ENCODE results near the gene ATRX.
A peak's percentile ranks its signal among the peaks of the same experiment; 100 is the strongest.
"Not testable (repeated sequence)": the region's sequence is repeated elsewhere in the genome, so short reads cannot be mapped to it uniquely, and the experiment has no call there.

ATRX gene

GRCh38 chrX:77785486-77786364 lies at the start of gene ATRX:
ATRX (minus strand) TSS chrX:77786216; CDS start chrX:77786001, 215 bp downstream.
- peak within 1 kb of the TSS; percentile 73 for H3K4me3 ChIP-seq (replicated peaks; ENCODE audit: low read depth, low read length)
- peak; percentile 82 for DNase-seq (ENCODE audit: low read depth)
- no peak for TF ChIP-seq CTCF (IDR thresholded peaks at IDR 0.05; ENCODE audit: low read length, missing control alignments)

- H3K4me3 ChIP-seq (replicated peaks; ENCODE audit: low read depth, low read length); DNase-seq (ENCODE audit: low read depth): not testable (repeated sequence)
Measured at GRCh38 chrX:77831544-77831943, 45.5 kb upstream of the ATRX start.

GRCh38 chrX:77821989-77822388 lies 36.0 kb upstream of the ATRX start:
- DNase-seq (ENCODE audit: low read depth); H3K4me3 ChIP-seq (replicated peaks; ENCODE audit: low read depth, low read length): not testable (repeated sequence)

GRCh38 chrX:77820091-77820727 lies 34.2 kb upstream of the ATRX start:
- TF ChIP-seq CTCF (IDR thresholded peaks at IDR 0.05; ENCODE audit: low read length, missing control alignments), result no peak
- H3K4me3 ChIP-seq (replicated peaks; ENCODE audit: low read depth, low read length), result no peak overlapping the region
- DNase-seq (ENCODE audit: low read depth), result no peak

GRCh38 chrX:77814210-77814609 lies 28.2 kb upstream of the ATRX start:
- H3K4me3 ChIP-seq (replicated peaks; ENCODE audit: low read depth, low read length), result no peak overlapping the region
- DNase-seq (ENCODE audit: low read depth), result no peak

GRCh38 chrX:77802201-77802600 lies 16.2 kb upstream of the ATRX start:
- no peak for TF ChIP-seq CTCF (IDR thresholded peaks at IDR 0.05; ENCODE audit: low read length, missing control alignments)
- DNase-seq (ENCODE audit: low read depth), result no peak
- H3K4me3 ChIP-seq (replicated peaks; ENCODE audit: low read depth, low read length), result no peak overlapping the region

More at GRCh38 chrX:77814210-77814609, 28.2 kb upstream of the ATRX start:
- TF ChIP-seq CTCF (IDR thresholded peaks at IDR 0.05; ENCODE audit: low read length, missing control alignments), result no peak

GRCh38 chrX:77795124-77795523 lies 9.1 kb upstream of the ATRX start:
- DNase-seq (ENCODE audit: low read depth), result no peak
- TF ChIP-seq CTCF (IDR thresholded peaks at IDR 0.05; ENCODE audit: low read length, missing control alignments), result no peak
- no peak overlapping the region for H3K4me3 ChIP-seq (replicated peaks; ENCODE audit: low read depth, low read length)

GRCh38 chrX:77793946-77794345 lies 7.9 kb upstream of the ATRX start:
- no peak for TF ChIP-seq CTCF (IDR thresholded peaks at IDR 0.05; ENCODE audit: low read length, missing control alignments)
- no peak for DNase-seq (ENCODE audit: low read depth)
- H3K4me3 ChIP-seq (replicated peaks; ENCODE audit: low read depth, low read length), result no peak overlapping the region
